GM12878 (cell line): ENCODE measurements around the gene PTPRN2. TPM values are rescaled to one million over a fixed set of nuclear protein-coding genes. Genes with fewer than 3 reads are reported as not detected.

Source experiments
- ATAC-seq: fragments of 200-7000 bp; cut with Tn5 transposase; 3 replicates; pipeline ENCODE4 v1.9.1; 2020; ENCODE audit warnings: mild to moderate bottlenecking, moderate library complexity
- BruUV-seq: library from RNA; stranded (reverse); fragments of 400-500 nt; replicated peaks from 2 replicates; lab custom pipeline; 2021; lab: Mats Ljungman, UMichigan
- CTCF ChIA-PET: fragments of 300-600 bp; sonication (Branson Sonifier 250); formaldehyde crosslinking; extraction: SDS; loops from one replicate; lab custom pipeline; 2021; ENCODE audit warnings: inconsistent platforms; lab: Yijun Ruan, JAX
- POLR2A ChIA-PET: fragments of 350-600 bp; formaldehyde crosslinking; extraction: SDS; loops from one replicate; lab custom pipeline; 2021; ENCODE audit warnings: inconsistent platforms; lab: Charles Lee
- RAD21 ChIA-PET: fragments of 300-600 bp; sonication (Branson Sonifier 250); formaldehyde crosslinking; loops from one replicate; lab custom pipeline; 2023; ENCODE audit warnings: antibody characterized with exemption; ENCODE audit not compliant: unreplicated experiment; lab: Charles Lee
- SMC1A ChIA-PET: fragments of 300-600 bp; sonication (Branson Sonifier 250); formaldehyde crosslinking; loops from one replicate; lab custom pipeline; 2023; ENCODE audit not compliant: unreplicated experiment, uncharacterized antibody; lab: Charles Lee
- DNase-seq: peaks from one replicate; pipeline ENCODE4 v3.0.0-alpha.2; 2011; ENCODE audit warnings: low read depth, low spot score
- FAIRE-seq: peaks from 3 replicates; lab custom pipeline; 2011; peaks lifted over from hg19 to GRCh38; lab: Jason Lieb, UNC
- H2AFZ ChIP-seq: 2 replicates; pipeline ENCODE4 v1.6.0; 2011; ENCODE audit warnings: low read depth, low read length, control low read depth; ENCODE audit not compliant: control insufficient read depth
- H3K27ac ChIP-seq: 2 replicates; pipeline ENCODE4 v1.5.1; 2011; ENCODE audit warnings: control low read depth; ENCODE audit not compliant: control insufficient read depth, insufficient read depth
- H3K27me3 ChIP-seq, 2 experiments: replicated peaks in 1 of 2; 2 replicates each; pipeline versions ENCODE4 v1.6.0 to v1.6.1; 2011; ENCODE audit warnings: low read length in 1 of 2; ENCODE audit not compliant: control insufficient read depth in 2 of 2, insufficient read depth in 2 of 2
- H3K36me3 ChIP-seq, 2 experiments: 2 replicates each; pipeline ENCODE4 v1.5.1; 2011; ENCODE audit warnings: low read length in 1 of 2; ENCODE audit not compliant: control insufficient read depth in 2 of 2, insufficient read depth in 2 of 2
- H3K4me1 ChIP-seq: 2 replicates; pipeline ENCODE4 v1.6.1; 2011; ENCODE audit warnings: mild to moderate bottlenecking, low read length, moderate library complexity, mixed read lengths; ENCODE audit not compliant: control insufficient read depth, insufficient read depth
- H3K4me2 ChIP-seq: 2 replicates; pipeline ENCODE4 v1.6.0; 2011; ENCODE audit warnings: control low read depth; ENCODE audit not compliant: control insufficient read depth, insufficient read depth
- H3K4me3 ChIP-seq: fragments of 200-600 bp; sonication (generic); 2 replicates; pipeline ENCODE4 v1.5.1; 2016
- H3K79me2 ChIP-seq: 2 replicates; pipeline ENCODE4 v1.6.0; 2011; ENCODE audit warnings: low read length; ENCODE audit not compliant: control insufficient read depth, insufficient read depth
- H3K9ac ChIP-seq: 2 replicates; pipeline ENCODE4 v1.8.0; 2011; ENCODE audit warnings: low read length, control low read depth, mixed read lengths; ENCODE audit not compliant: control insufficient read depth, insufficient read depth
- H3K9me3 ChIP-seq: replicated peaks from 3 replicates; pipeline ENCODE4 v1.5.1; 2011; ENCODE audit warnings: mild to moderate bottlenecking, low read length; ENCODE audit not compliant: control insufficient read depth, insufficient read depth
- H4K20me1 ChIP-seq: 2 replicates; pipeline ENCODE4 v1.6.0; 2011; ENCODE audit not compliant: control insufficient read depth, insufficient read depth
- CBX5 ChIP-seq: sonication (generic); IDR thresholded peaks from 2 replicates; pipeline ENCODE4 v1.6.1; 2016; ENCODE audit warnings: low read depth, moderate library complexity, mild to moderate bottlenecking, inconsistent platforms
- CHD1 ChIP-seq: IDR thresholded peaks from 2 replicates; pipeline ENCODE4 v1.6.1; 2012; ENCODE audit warnings: low read depth, low read length, improper control_type of control experiment
- CHD4 ChIP-seq: fragments of 200-600 bp; sonication (generic); IDR thresholded peaks from 2 replicates; pipeline ENCODE4 v1.6.1; 2016; ENCODE audit warnings: mild to moderate bottlenecking
- CREB1 ChIP-seq: IDR thresholded peaks from 2 replicates; pipeline ENCODE4 v1.6.1; 2012; ENCODE audit warnings: low read depth, mild to moderate bottlenecking, inconsistent platforms
- EGR1 ChIP-seq, 2 experiments: IDR thresholded peaks; 1 replicate in 1 of 2; 2 replicates in 1 of 2; pipeline ENCODE4 v1.6.1; 2011 to 2012; ENCODE audit warnings: low read depth in 2 of 2, low read length in 2 of 2, borderline replicate concordance in 1 of 2, mild to moderate bottlenecking in 1 of 2, moderate library complexity in 1 of 2
- EP300 ChIP-seq, 2 experiments: fragments of 150-350 bp in 1 of 2; IDR thresholded peaks; 2 replicates each; pipeline ENCODE4 v1.6.1; 2011 to 2012; ENCODE audit warnings: low read depth in 2 of 2, low read length in 2 of 2, borderline replicate concordance in 1 of 2, improper control_type of control experiment in 1 of 2, inconsistent platforms in 1 of 2; ENCODE audit not compliant: control insufficient read depth in 1 of 2
- FOXK2 ChIP-seq: fragments of 450-650 bp; IDR thresholded peaks from 2 replicates; pipeline ENCODE4 v1.6.1; 2017; ENCODE audit warnings: mild to moderate bottlenecking, moderate library complexity
- FOXM1 ChIP-seq: IDR thresholded peaks from 2 replicates; pipeline ENCODE4 v1.6.1; 2012; ENCODE audit warnings: low read depth, mild to moderate bottlenecking, inconsistent platforms, low read length, moderate library complexity
- GABPA ChIP-seq: IDR thresholded peaks from 2 replicates; pipeline ENCODE4 v1.6.1; 2014; ENCODE audit warnings: antibody characterized with exemption, low read depth, mild to moderate bottlenecking, inconsistent platforms
- IKZF2 ChIP-seq, 2 experiments: fragments of 450-650 bp; IDR thresholded peaks; 2 replicates each; pipeline ENCODE4 v1.6.1; 2017; ENCODE audit warnings: mild to moderate bottlenecking in 2 of 2, moderate library complexity in 2 of 2
- JUND ChIP-seq: IDR thresholded peaks from 2 replicates; pipeline ENCODE4 v1.6.1; 2012; ENCODE audit warnings: low read depth, mild to moderate bottlenecking, low read length, improper control_type of control experiment, moderate library complexity
- MXI1 ChIP-seq: fragments of 150-350 bp; IDR thresholded peaks from 2 replicates; pipeline ENCODE4 v1.6.1; 2011; ENCODE audit warnings: low read depth, mild to moderate bottlenecking, inconsistent platforms, low read length, improper control_type of control experiment
- NFYB ChIP-seq: IDR thresholded peaks from 2 replicates; pipeline ENCODE4 v1.6.1; 2011; ENCODE audit warnings: low read depth, mild to moderate bottlenecking, low read length, improper control_type of control experiment, moderate library complexity; ENCODE audit not compliant: insufficient read depth
- PAX5 ChIP-seq: IDR thresholded peaks from 2 replicates; pipeline ENCODE4 v1.6.1; 2011; ENCODE audit warnings: low read depth, low read length, borderline replicate concordance
- PAX8 ChIP-seq: fragments of 450-650 bp; IDR thresholded peaks from 2 replicates; pipeline ENCODE4 v1.6.1; 2017; ENCODE audit warnings: mild to moderate bottlenecking, moderate library complexity
- RELA ChIP-seq: fragments of 450-650 bp; IDR thresholded peaks from 2 replicates; pipeline ENCODE4 v1.8.0; 2014; ENCODE audit warnings: borderline replicate concordance; ENCODE audit not compliant: partially characterized antibody
- RUNX3 ChIP-seq: IDR thresholded peaks from 2 replicates; pipeline ENCODE4 v1.6.1; 2012; ENCODE audit warnings: low read length, inconsistent platforms
- STAT3 ChIP-seq: IDR thresholded peaks from 2 replicates; pipeline ENCODE4 v1.6.1; 2011; ENCODE audit warnings: low read depth, low read length, improper control_type of control experiment
- SUZ12 ChIP-seq: fragments of 200-600 bp; sonication (generic); IDR thresholded peaks from one replicate; pipeline ENCODE4 v1.6.1; 2018; ENCODE audit warnings: antibody characterized with exemption, mild to moderate bottlenecking; ENCODE audit not compliant: unreplicated experiment
- WGBS: methylation state at CpG from one replicate; pipeline ENCODE4 v1.1.6; 2016; ENCODE audit warnings: low lambda C conversion rate; ENCODE audit not compliant: insufficient replicate concordance, insufficient coverage; ENCODE audit errors: missing lambda C conversion rate; 5-methylcytosine and 5-hydroxymethylcytosine counted together
- in situ Hi-C: fragments of 300-500 bp; cut with MboI; formaldehyde crosslinking; loops from 9 replicates; pipeline ENCODE4 v1.14.3; 2018; ENCODE audit warnings: mixed read lengths
- intact Hi-C: fragments of 100-400 bp; cut with micrococcal nuclease; formaldehyde crosslinking; loops from one replicate; pipeline ENCODE4 v1.14.2; 2022; ENCODE audit not compliant: unreplicated experiment
- polyA plus RNA-seq, 11 experiments: library from polyadenylated mRNA; depleted of rRNA in 4 of 11; unstranded in 6 of 11; stranded (reverse) in 5 of 11; fragments of >200 nt; fragmentation: Nextera tagmentation in 4 of 11; fragmentation: Illumina TruSeq in 1 of 11; extraction: Ambion mirVana in 4 of 11; extraction: Trizol in 1 of 11; gene quantifications; 1 replicate in 1 of 11; 2 replicates in 10 of 11; pipeline versions ENCODE4 v1.2.1 to v1.2.3, GENCODE V29; 2011 to 2016; ENCODE audit warnings: inconsistent platforms in 2 of 11, missing spikeins in 2 of 11, low read depth in 1 of 11
- total RNA-seq, 4 experiments: library from RNA; depleted of rRNA in 3 of 4; stranded (reverse); fragments of >200 nt in 3 of 4; fragmentation: Illumina TruSeq in 1 of 4; extraction: Trizol in 1 of 4; gene quantifications; 2 replicates each; pipeline versions ENCODE4 v1.2.1 to v1.2.3, GENCODE V29; 2013 to 2021
- TF ChIP-seq, protein P1 (sequence below): fragments of 450-650 bp; IDR thresholded peaks from 2 replicates; pipeline ENCODE4 v1.6.1; 2016; ENCODE audit warnings: mild to moderate bottlenecking

Gene PTPRN2
- total and polyA plus RNA-seq, 10 of the 15 experiments (the other 5 are each of a cell fraction or from before 2014, with no cell fraction given) = 5.4 TPM; not detected in 9

DNA sequence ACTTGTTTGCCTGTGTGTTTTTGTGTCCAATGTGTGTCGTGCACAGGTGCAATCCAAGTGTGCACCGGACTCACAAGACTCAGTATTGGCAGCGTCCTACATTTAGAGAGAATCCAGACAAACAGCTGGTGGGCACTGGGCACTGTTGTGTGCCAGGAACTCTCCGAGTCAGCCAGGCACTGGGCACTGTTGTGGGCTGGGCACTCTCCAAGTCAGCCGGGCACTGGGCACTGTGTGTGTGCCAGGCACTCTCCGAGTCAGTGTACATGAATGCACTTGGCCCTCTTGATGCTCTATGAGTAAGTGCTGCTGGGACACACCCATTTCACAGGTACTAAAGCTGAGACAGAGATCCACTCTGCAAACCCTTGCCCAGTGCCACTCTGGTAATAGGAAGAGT lies 303.5 kb downstream of the PTPRN2 start:
- FAIRE-seq = no peak
- intact Hi-C loops (no loop called here), in situ Hi-C loops (no loop called here)
- H3K4me3 ChIP-seq = no peak overlapping the region
- H3K9ac ChIP-seq = no peak overlapping the region
- no peaks in the 10 kb centered on the region; a peak in 1 of 4 replicates for H3K36me3 ChIP-seq
- no peak overlapping the region for H3K27ac ChIP-seq
- POLR2A ChIA-PET = no interaction called here
- WGBS = 18% methylated on average over 6 of the region's 6 CpGs
- RAD21 ChIA-PET = no interaction called here
- no peak for DNase-seq
- peaks cover 1% of the 10 kb centered on the region; the same call in 1 of the 3 replicates for H3K9me3 ChIP-seq
- no peak for ATAC-seq
- no peaks in the 10 kb centered on the region for H3K27me3 ChIP-seq
- H3K4me1 ChIP-seq = no peaks in the 10 kb centered on the region
- SMC1A ChIA-PET = no interaction called here
- no peaks in the 10 kb centered on the region for H3K79me2 ChIP-seq
- TF ChIP-seq JUND (no peak), EGR1 (IDR thresholded peaks at IDR 0.05; ENCODE audit: borderline replicate concordance in 1 of 2, low read depth in 2 of 2, low read length in 2 of 2) (no peak), GABPA (no peak), CHD1 (no peak), IKZF2 (IDR thresholded peaks at IDR 0.05) (no peak), MXI1 (no peak), CHD4 (no peak), FOXM1 (no peak), SUZ12 (no peak), RELA (no peak), FOXK2 (no peak), NFYB (no peak), PAX8 (no peak), STAT3 (no peak), CBX5 (no peak), RUNX3 (no peak), EP300 (IDR thresholded peaks at IDR 0.05; ENCODE audit: borderline replicate concordance in 1 of 2, control insufficient read depth in 1 of 2, low read depth in 2 of 2, low read length in 2 of 2) (no peak), PAX5 (no peak), CREB1 (no peak)
- TF ChIP-seq, protein P1, sequence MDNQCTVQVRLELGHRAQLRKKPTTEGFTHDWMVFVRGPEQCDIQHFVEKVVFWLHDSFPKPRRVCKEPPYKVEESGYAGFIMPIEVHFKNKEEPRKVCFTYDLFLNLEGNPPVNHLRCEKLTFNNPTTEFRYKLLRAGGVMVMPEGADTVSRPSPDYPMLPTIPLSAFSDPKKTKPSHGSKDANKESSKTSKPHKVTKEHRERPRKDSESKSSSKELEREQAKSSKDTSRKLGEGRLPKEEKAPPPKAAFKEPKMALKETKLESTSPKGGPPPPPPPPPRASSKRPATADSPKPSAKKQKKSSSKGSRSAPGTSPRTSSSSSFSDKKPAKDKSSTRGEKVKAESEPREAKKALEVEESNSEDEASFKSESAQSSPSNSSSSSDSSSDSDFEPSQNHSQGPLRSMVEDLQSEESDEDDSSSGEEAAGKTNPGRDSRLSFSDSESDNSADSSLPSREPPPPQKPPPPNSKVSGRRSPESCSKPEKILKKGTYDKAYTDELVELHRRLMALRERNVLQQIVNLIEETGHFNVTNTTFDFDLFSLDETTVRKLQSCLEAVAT = no peak
- H3K4me2 ChIP-seq = no peak overlapping the region
- BruUV-seq = no TSS peak
- CTCF ChIA-PET = no interaction called here
- H2AFZ ChIP-seq = no peak overlapping the region
- no peaks in the 10 kb centered on the region for H4K20me1 ChIP-seq
